CD4-positive, CD25-positive, alpha-beta regulatory T cell (primary cell): ENCODE results near the gene RASL11A. TPM values are rescaled to one million over a fixed set of nuclear protein-coding genes. Genes with fewer than 3 reads are reported as not detected.
A peak's percentile ranks its signal among the peaks of the same experiment; 100 is the strongest.
"Not testable (repeated sequence)": the region's sequence is repeated elsewhere in the genome, so short reads cannot be mapped to it uniquely, and the experiment has no call there.

Experiments
- ATAC-seq, 2 donors: fragments of 150-1000 bp; cut with Tn5 transposase; one replicate each; pipeline ENCODE4 v1.10.0; 2021; ENCODE audit warnings: low read depth in 2 of 2, moderate number of reproducible peaks in 2 of 2, moderate library complexity in 1 of 2
- DNase-seq, 3 donors: peaks; one replicate each; pipeline versions ENCODE4 v3.0.0 to v3.0.0-alpha.2; 2012 to 2022; ENCODE audit warnings: mixed read lengths in 1 of 3
- H3K27ac ChIP-seq: one replicate; pipeline ENCODE4 v1.7.0; 2013; ENCODE audit warnings: mild to moderate bottlenecking, low read length; ENCODE audit not compliant: insufficient read depth, poor library complexity, severe bottlenecking
- H3K27me3 ChIP-seq: one replicate; pipeline ENCODE4 v1.7.0; 2013; ENCODE audit warnings: low read length; ENCODE audit not compliant: control insufficient read depth, insufficient read depth
- H3K36me3 ChIP-seq: one replicate; pipeline ENCODE4 v1.7.0; 2013; ENCODE audit warnings: mild to moderate bottlenecking, low read length, moderate library complexity; ENCODE audit not compliant: control insufficient read depth, insufficient read depth
- H3K4me1 ChIP-seq: 2 replicates; pipeline ENCODE4 v1.7.0; 2013; ENCODE audit warnings: mild to moderate bottlenecking, low read length; ENCODE audit not compliant: insufficient read depth, control insufficient read depth, poor library complexity, severe bottlenecking
- H3K4me3 ChIP-seq: one replicate; pipeline ENCODE4 v1.7.0; 2013; ENCODE audit warnings: low read depth, mild to moderate bottlenecking, low read length, moderate library complexity
- H3K9me3 ChIP-seq, 2 experiments: 1 replicate in 1 of 2; 2 replicates in 1 of 2; pipeline ENCODE4 v1.7.0; 2013; ENCODE audit warnings: low read length in 2 of 2, mild to moderate bottlenecking in 1 of 2, moderate library complexity in 1 of 2; ENCODE audit not compliant: control insufficient read depth in 2 of 2
- H3K27ac Mint-ChIP-seq, 3 donors: one replicate each; pipeline ENCODE4 v1.8.0; 2020 to 2022; ENCODE audit warnings: mild to moderate bottlenecking in 3 of 3, mixed read lengths in 3 of 3, moderate library complexity in 2 of 3
- H3K27me3 Mint-ChIP-seq: one replicate; pipeline ENCODE4 v1.8.0; 2022; ENCODE audit warnings: mild to moderate bottlenecking, mixed read lengths
- H3K36me3 Mint-ChIP-seq: one replicate; pipeline ENCODE4 v1.8.0; 2020; ENCODE audit warnings: mixed read lengths
- H3K4me1 Mint-ChIP-seq, 4 donors: one replicate each; pipeline ENCODE4 v1.8.0; 2020 to 2022; ENCODE audit warnings: mixed read lengths in 4 of 4, mild to moderate bottlenecking in 1 of 4
- H3K4me3 Mint-ChIP-seq, 4 donors: one replicate each; pipeline ENCODE4 v1.8.0; 2020 to 2022; ENCODE audit warnings: mild to moderate bottlenecking in 4 of 4, mixed read lengths in 4 of 4, moderate library complexity in 3 of 4
- H3K9me3 Mint-ChIP-seq, 7 donors: one replicate each; pipeline ENCODE4 v1.8.0; 2020 to 2022; ENCODE audit warnings: mixed read lengths in 7 of 7, mild to moderate bottlenecking in 3 of 7, moderate library complexity in 2 of 7
- polyA plus RNA-seq, 4 donors: library from polyadenylated mRNA; unstranded; fragments of 300-500 nt; fragmentation: Illumina TruSeq; gene quantifications; one replicate each; pipeline ENCODE4 v1.2.3, GENCODE V29; 2021
- total RNA-seq: library from RNA; stranded (reverse); gene quantifications from one replicate; pipeline ENCODE4 v1.2.3, GENCODE V29; 2022

Gene RASL11A
- 2.9 TPM for total RNA-seq
- polyA plus RNA-seq = under 1 TPM in 3 of 4 donors, not detected in 1; 0.25 to 0.84 (median 0.26) TPM

- Mint-ChIP-seq H3K4me3 (peak within 1 kb of the TSS; percentile 83 to 92 (median 88)), H3K27ac (peak within 1 kb of the TSS in 2 of 3 donors; percentile 84 to 90), H3K4me1 (peaks cover 0 to 15% (median 8%) of the 10 kb centered on the region in 4 donors), H3K27me3 (peaks cover 40% of the 10 kb centered on the region), H3K9me3 (no peaks in the 10 kb centered on the region), H3K36me3 (no peaks in the 10 kb centered on the region)
- peak within 1 kb of the TSS; percentile 55 for H3K27ac ChIP-seq
- H3K4me3 ChIP-seq = peak within 1 kb of the TSS; percentile 80
- H3K9me3 ChIP-seq = no peaks in the 10 kb centered on the region
- H3K27me3 ChIP-seq = peaks cover 22% of the 10 kb centered on the region
- DNase-seq (peak; percentile 57 to 77 (median 66)), ATAC-seq (peak; percentile 88 to 90)
- no peaks in the 10 kb centered on the region for H3K36me3 ChIP-seq
- peaks cover 17% of the 10 kb centered on the region for H3K4me1 ChIP-seq
Measured at GRCh38 chr13:27270594-27271520, at the start of gene RASL11A. Gene RASL11A (plus strand): TSS chr13:27270830. CDS start chr13:27270945, 115 bp downstream.

GRCh38 chr13:27222100-27222499 lies 48.5 kb upstream of the RASL11A start:
- H3K4me3 ChIP-seq, H3K36me3 Mint-ChIP-seq, H3K27ac ChIP-seq, H3K4me1 ChIP-seq, H3K27ac Mint-ChIP-seq, H3K27me3 ChIP-seq, ATAC-seq, DNase-seq, H3K9me3 ChIP-seq, H3K4me3 Mint-ChIP-seq, H3K4me1 Mint-ChIP-seq, H3K36me3 ChIP-seq, H3K9me3 Mint-ChIP-seq: not testable (repeated sequence)
- H3K27me3 Mint-ChIP-seq = peaks cover 15% of the 10 kb centered on the region

- Mint-ChIP-seq H3K36me3 (no peaks in the 10 kb centered on the region), H3K4me1 (peaks cover 3 to 9% (median 5%) of the 10 kb centered on the region in 4 donors), H3K27ac (no peak overlapping the region), H3K9me3 (peaks cover 0 to 11% (median under 1%) of the 10 kb centered on the region in 7 donors), H3K4me3 (peak overlapping the region in 1 of 4 donors; percentile 33), H3K27me3 (peaks cover 32% of the 10 kb centered on the region)
- Histone ChIP-seq H3K36me3 (no peaks in the 10 kb centered on the region), H3K4me3 (no peak overlapping the region), H3K9me3 (peaks cover 9 to 10% of the 10 kb centered on the region in 2 experiments), H3K27ac (no peak overlapping the region), H3K27me3 (no peaks in the 10 kb centered on the region), H3K4me1 (no peaks in the 10 kb centered on the region)
- DNase-seq (no peak), ATAC-seq (no peak)
Measured at GRCh38 chr13:27226991-27227390, 43.6 kb upstream of the RASL11A start.

GRCh38 chr13:27228131-27228530 lies 42.5 kb upstream of the RASL11A start:
- Mint-ChIP-seq H3K4me1 (peaks cover 3 to 9% (median 5%) of the 10 kb centered on the region in 4 donors), H3K27ac (no peak overlapping the region), H3K9me3 (peaks cover 0 to 18% (median 1%) of the 10 kb centered on the region in 7 donors), H3K36me3 (no peaks in the 10 kb centered on the region), H3K27me3 (peaks cover 28% of the 10 kb centered on the region), H3K4me3 (no peak overlapping the region)
- peaks cover 9 to 13% of the 10 kb centered on the region in 2 experiments for H3K9me3 ChIP-seq
- DNase-seq (no peak), ATAC-seq (no peak)
- no peaks in the 10 kb centered on the region for H3K36me3 ChIP-seq
- no peak overlapping the region for H3K4me3 ChIP-seq
- no peaks in the 10 kb centered on the region for H3K4me1 ChIP-seq
- no peaks in the 10 kb centered on the region for H3K27me3 ChIP-seq
- no peak overlapping the region for H3K27ac ChIP-seq

GRCh38 chr13:27229642-27230041 lies 41.0 kb upstream of the RASL11A start:
- Histone ChIP-seq H3K36me3 (no peaks in the 10 kb centered on the region), H3K4me1 (no peaks in the 10 kb centered on the region), H3K27me3 (no peaks in the 10 kb centered on the region), H3K9me3 (peaks cover 9 to 13% of the 10 kb centered on the region in 2 experiments), H3K4me3 (no peak overlapping the region), H3K27ac (no peak overlapping the region)
- no peak overlapping the region for H3K4me3 Mint-ChIP-seq
- no peak overlapping the region for H3K27ac Mint-ChIP-seq
- peaks cover 2 to 9% (median 4%) of the 10 kb centered on the region in 4 donors for H3K4me1 Mint-ChIP-seq
- ATAC-seq (no peak), DNase-seq (no peak)
- peaks cover 0 to 18% (median 2%) of the 10 kb centered on the region in 7 donors for H3K9me3 Mint-ChIP-seq
- no peaks in the 10 kb centered on the region for H3K36me3 Mint-ChIP-seq
- H3K27me3 Mint-ChIP-seq = peaks cover 23% of the 10 kb centered on the region

- Histone ChIP-seq H3K4me3 (no peak overlapping the region), H3K9me3 (peaks cover 4 to 8% of the 10 kb centered on the region in 2 experiments), H3K36me3 (no peaks in the 10 kb centered on the region), H3K27me3 (no peaks in the 10 kb centered on the region), H3K27ac (no peak overlapping the region), H3K4me1 (no peaks in the 10 kb centered on the region)
- ATAC-seq (no peak), DNase-seq (no peak)
- Mint-ChIP-seq H3K27me3 (peaks cover 1% of the 10 kb centered on the region), H3K4me3 (no peak overlapping the region), H3K9me3 (peaks cover 0 to 10% (median 2%) of the 10 kb centered on the region in 7 donors), H3K36me3 (no peaks in the 10 kb centered on the region), H3K4me1 (no peaks in the 10 kb centered on the region), H3K27ac (peak overlapping the region in 1 of 3 donors; percentile 65)
Measured at GRCh38 chr13:27233964-27234363, 36.7 kb upstream of the RASL11A start.

- no peak overlapping the region for H3K4me3 ChIP-seq
- no peaks in the 10 kb centered on the region for H3K27me3 Mint-ChIP-seq
- H3K4me1 Mint-ChIP-seq = no peaks in the 10 kb centered on the region
- no peaks in the 10 kb centered on the region for H3K4me1 ChIP-seq
- no peak overlapping the region for H3K27ac Mint-ChIP-seq
- ATAC-seq (no peak), DNase-seq (no peak)
- H3K27me3 ChIP-seq = no peaks in the 10 kb centered on the region
- H3K9me3 ChIP-seq = peaks cover 0 to 6% of the 10 kb centered on the region in 2 experiments
- H3K36me3 Mint-ChIP-seq = no peaks in the 10 kb centered on the region
- H3K9me3 Mint-ChIP-seq = peaks cover 0 to 9% (median 2%) of the 10 kb centered on the region in 7 donors
- no peak overlapping the region for H3K4me3 Mint-ChIP-seq
- H3K36me3 ChIP-seq = no peaks in the 10 kb centered on the region
- H3K27ac ChIP-seq = no peak overlapping the region
Measured at GRCh38 chr13:27236478-27236877, 34.2 kb upstream of the RASL11A start.
